Fibroblast of villous mesenchyme (primary cell): ENCODE results near the gene MAP2K1. TPM values are rescaled to one million over a fixed set of nuclear protein-coding genes. Genes with fewer than 3 reads are reported as not detected.

Source experiments
- DNase-seq: peaks from one replicate; pipeline ENCODE4 v3.0.0-alpha.2; 2010; ENCODE audit warnings: low read depth
- H3K4me3 ChIP-seq: 2 replicates; pipeline ENCODE4 v1.5.1; 2011; ENCODE audit warnings: low read depth, mild to moderate bottlenecking, low read length
- CTCF ChIP-seq: IDR thresholded peaks from 2 replicates; pipeline ENCODE4 v1.5.1; 2012; ENCODE audit warnings: low read depth, mild to moderate bottlenecking, low read length; ENCODE audit not compliant: insufficient read depth
- small RNA-seq: library from RNA; depleted of rRNA; stranded (forward); fragments of <200 nt; gene quantifications from one replicate; pipeline ENCODE3, GENCODE V24; 2012
- total RNA-seq: library from RNA; depleted of rRNA; stranded (reverse); fragments of >200 nt; gene quantifications from 2 replicates; pipeline ENCODE4 v1.2.3, GENCODE V29; 2012

Gene MAP2K1
- total RNA-seq, 1 donor, result 26.3 TPM

GRCh38 chr15:66514586-66514985 is 127.9 kb downstream of the MAP2K1 start:
- TF ChIP-seq CTCF, result no peak
- H3K4me3 ChIP-seq, result no peak overlapping the region
- DNase-seq, result no peak

- no peak for DNase-seq
- no peak for TF ChIP-seq CTCF
- no peak overlapping the region for H3K4me3 ChIP-seq
Measured at GRCh38 chr15:66515901-66516322, 129.2 kb downstream of the MAP2K1 start.

- no peak for DNase-seq
- no peak overlapping the region for H3K4me3 ChIP-seq
- no peak for TF ChIP-seq CTCF
Measured at GRCh38 chr15:66523926-66524325, 137.2 kb downstream of the MAP2K1 start.

GRCh38 chr15:66524838-66525237 is 138.1 kb downstream of the MAP2K1 start:
- H3K4me3 ChIP-seq, result no peak overlapping the region
- TF ChIP-seq CTCF, result no peak
- no peak for DNase-seq

- TF ChIP-seq CTCF, result no peak
- no peak for DNase-seq
- no peak overlapping the region for H3K4me3 ChIP-seq
Measured at GRCh38 chr15:66535056-66535455, 148.3 kb downstream of the MAP2K1 start.

Small RNA genes lying within 50 kb of the gene (small RNA-seq; reads per million reads assigned to genes)
- gene ATP5MFP6, result not detected
- gene MIR4512, result 0.38 reads per million
- not detected for gene RF00019
- not detected for gene RF01159
- gene SCARNA14, result 27.7 reads per million, percentile 94 among the genes with 10 or more reads in this experiment
- gene SNORD16, result not detected
- gene SNORD18A, result not detected
- gene SNORD18B, result not detected
- not detected for gene SNORD18C

Other genes starting within 250 kb of the MAP2K1 start
- under 0.01 TPM in 1 of 2 replicates, not detected in the other for gene MEGF11, start 133.2 kb upstream of the MAP2K1 start, total RNA-seq
- 20.9 and 31.5 TPM in 2 replicates for gene DIS3L, start 93.3 kb upstream of the MAP2K1 start, total RNA-seq
- gene TIPIN, start 30.2 kb upstream of the MAP2K1 start, total RNA-seq, result 10.0 and 13.8 TPM in 2 replicates
- gene SNAPC5, start 110.8 kb downstream of the MAP2K1 start, total RNA-seq, result 14.2 and 17.4 TPM in 2 replicates
- gene RPL4, start 117.9 kb downstream of the MAP2K1 start, total RNA-seq, result 1,273 and 2,415 TPM in 2 replicates
- gene ZWILCH, start 118.4 kb downstream of the MAP2K1 start, total RNA-seq, result 15.8 and 19.9 TPM in 2 replicates
- gene LCTL, start 179.1 kb downstream of the MAP2K1 start, total RNA-seq, result 0.32 and 0.43 TPM in 2 replicates